Parathyroid adenoma (tissue), 2 donors: ENCODE measurements around the gene ABHD10.

Experiments used
- H2AFZ ChIP-seq: fragments of 300-600 bp; sonication (generic); one replicate; pipeline ENCODE4 v1.7.0; 2017; ENCODE audit warnings: antibody characterized with exemption, mild to moderate bottlenecking
- H3K27ac ChIP-seq: fragments of 300-600 bp; sonication (generic); one replicate; pipeline ENCODE4 v1.7.0; 2017
- H3K27me3 ChIP-seq: fragments of 300-600 bp; sonication (generic); one replicate; pipeline ENCODE4 v1.7.0; 2017; ENCODE audit warnings: low read length; ENCODE audit not compliant: control insufficient read depth, insufficient read depth
- H3K36me3 ChIP-seq: fragments of 300-600 bp; sonication (generic); one replicate; pipeline ENCODE4 v1.7.0; 2017; ENCODE audit warnings: low read length; ENCODE audit not compliant: control insufficient read depth, insufficient read depth
- H3K4me1 ChIP-seq: fragments of 300-600 bp; sonication (generic); one replicate; pipeline ENCODE4 v1.7.0; 2017; ENCODE audit warnings: control low read depth
- H3K4me2 ChIP-seq: fragments of 300-600 bp; sonication (generic); one replicate; pipeline ENCODE4 v1.7.0; 2017; ENCODE audit warnings: low read length
- H3K4me3 ChIP-seq: fragments of 300-600 bp; sonication (generic); one replicate; pipeline ENCODE4 v1.7.0; 2017; ENCODE audit warnings: low read depth, low read length
- H3K79me2 ChIP-seq: fragments of 300-600 bp; sonication (generic); one replicate; pipeline ENCODE4 v1.7.0; 2017; ENCODE audit warnings: control low read depth
- H3K9ac ChIP-seq: fragments of 300-600 bp; sonication (generic); one replicate; pipeline ENCODE4 v1.7.0; 2017; ENCODE audit warnings: mild to moderate bottlenecking
- H3K9me3 ChIP-seq: fragments of 300-600 bp; sonication (generic); one replicate; pipeline ENCODE4 v1.7.0; 2017; ENCODE audit warnings: low read length; ENCODE audit not compliant: control insufficient read depth
- TF ChIP-seq, protein P1 (sequence below): fragments of 300-600 bp; sonication (generic); IDR thresholded peaks from one replicate; pipeline ENCODE4 v1.7.0; 2017; ENCODE audit warnings: antibody characterized with exemption, mild to moderate bottlenecking
- donor health status: primary hyperparathyroidism.

Gene ABHD10

DNA sequence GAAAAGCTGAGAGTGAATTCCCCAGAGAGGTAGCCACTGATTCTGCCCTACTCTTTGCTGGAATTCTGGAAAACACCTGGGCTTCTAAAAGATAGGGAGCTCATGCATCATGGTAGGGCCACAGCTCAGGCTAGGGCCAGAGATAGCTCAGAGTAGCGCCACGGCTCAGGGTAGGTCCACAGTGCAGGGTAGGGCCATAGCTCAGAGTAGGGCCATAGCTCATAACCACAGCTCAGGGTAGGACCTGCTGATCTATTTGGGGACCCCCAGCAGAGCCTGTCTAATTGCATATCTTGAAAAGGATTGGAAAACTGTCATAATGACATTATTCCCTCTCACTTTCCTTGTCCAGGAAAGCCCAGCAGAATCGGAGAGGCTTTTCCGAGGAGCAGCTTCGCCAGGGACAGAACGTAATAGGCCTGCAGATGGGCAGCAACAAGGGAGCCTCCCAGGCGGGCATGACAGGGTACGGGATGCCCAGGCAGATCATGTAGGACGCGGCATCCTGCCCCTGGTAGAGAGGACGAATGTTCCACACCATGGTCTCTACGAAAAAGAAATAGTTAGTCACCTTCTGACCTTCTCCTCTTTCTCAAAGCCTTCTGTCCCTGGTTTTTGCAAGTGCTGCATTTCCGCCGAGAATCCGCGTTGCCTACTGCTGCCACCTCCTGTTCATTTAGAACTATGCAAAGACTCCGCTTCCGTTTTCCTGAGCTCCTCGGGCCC, 34.4 kb downstream of the ABHD10 start:
- no peak overlapping the region for H3K27ac ChIP-seq
- H3K4me3 ChIP-seq: no peak overlapping the region
- no peak overlapping the region for H3K9ac ChIP-seq

DNA sequence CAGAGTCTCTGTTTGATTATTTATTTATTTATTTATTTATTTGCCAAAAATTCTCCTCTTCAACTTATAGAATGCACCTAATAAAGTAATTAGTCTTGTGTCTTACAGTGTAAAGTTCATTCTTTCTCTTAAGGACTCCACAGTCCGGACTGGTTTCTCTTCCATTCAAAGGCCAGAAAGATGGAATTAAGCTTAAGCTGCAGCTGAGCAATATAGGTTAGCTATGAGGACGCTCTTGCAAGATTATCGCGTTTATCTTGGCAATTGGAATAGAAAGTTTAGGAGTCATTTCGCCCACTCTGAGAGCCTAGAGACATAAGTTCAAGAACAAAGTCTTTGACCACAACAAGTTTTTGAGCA, 34.9 kb downstream of the ABHD10 start:
- H3K4me2 ChIP-seq: no peak overlapping the region
- TF ChIP-seq, protein P1, sequence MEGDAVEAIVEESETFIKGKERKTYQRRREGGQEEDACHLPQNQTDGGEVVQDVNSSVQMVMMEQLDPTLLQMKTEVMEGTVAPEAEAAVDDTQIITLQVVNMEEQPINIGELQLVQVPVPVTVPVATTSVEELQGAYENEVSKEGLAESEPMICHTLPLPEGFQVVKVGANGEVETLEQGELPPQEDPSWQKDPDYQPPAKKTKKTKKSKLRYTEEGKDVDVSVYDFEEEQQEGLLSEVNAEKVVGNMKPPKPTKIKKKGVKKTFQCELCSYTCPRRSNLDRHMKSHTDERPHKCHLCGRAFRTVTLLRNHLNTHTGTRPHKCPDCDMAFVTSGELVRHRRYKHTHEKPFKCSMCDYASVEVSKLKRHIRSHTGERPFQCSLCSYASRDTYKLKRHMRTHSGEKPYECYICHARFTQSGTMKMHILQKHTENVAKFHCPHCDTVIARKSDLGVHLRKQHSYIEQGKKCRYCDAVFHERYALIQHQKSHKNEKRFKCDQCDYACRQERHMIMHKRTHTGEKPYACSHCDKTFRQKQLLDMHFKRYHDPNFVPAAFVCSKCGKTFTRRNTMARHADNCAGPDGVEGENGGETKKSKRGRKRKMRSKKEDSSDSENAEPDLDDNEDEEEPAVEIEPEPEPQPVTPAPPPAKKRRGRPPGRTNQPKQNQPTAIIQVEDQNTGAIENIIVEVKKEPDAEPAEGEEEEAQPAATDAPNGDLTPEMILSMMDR: no peak
- H3K27me3 ChIP-seq: no peaks in the 10 kb centered on the region
- H3K79me2 ChIP-seq: no peaks in the 10 kb centered on the region
- H3K27ac ChIP-seq: no peak overlapping the region
- peak overlapping the region; percentile 33 for H2AFZ ChIP-seq
- no peaks in the 10 kb centered on the region for H3K4me1 ChIP-seq
- no peaks in the 10 kb centered on the region for H3K9me3 ChIP-seq
- no peak overlapping the region for H3K4me3 ChIP-seq
- H3K9ac ChIP-seq: no peak overlapping the region
- no peaks in the 10 kb centered on the region for H3K36me3 ChIP-seq

More for the DNA sequence above, 34.4 kb downstream of the ABHD10 start:
- TF ChIP-seq, protein P1: peak; percentile 70
- Histone ChIP-seq H3K4me2 (peak overlapping the region; percentile 25), H3K4me1 (no peaks in the 10 kb centered on the region), H2AFZ (peak overlapping the region; percentile 1), H3K9me3 (no peaks in the 10 kb centered on the region), H3K36me3 (no peaks in the 10 kb centered on the region), H3K79me2 (no peaks in the 10 kb centered on the region), H3K27me3 (no peaks in the 10 kb centered on the region)

DNA sequence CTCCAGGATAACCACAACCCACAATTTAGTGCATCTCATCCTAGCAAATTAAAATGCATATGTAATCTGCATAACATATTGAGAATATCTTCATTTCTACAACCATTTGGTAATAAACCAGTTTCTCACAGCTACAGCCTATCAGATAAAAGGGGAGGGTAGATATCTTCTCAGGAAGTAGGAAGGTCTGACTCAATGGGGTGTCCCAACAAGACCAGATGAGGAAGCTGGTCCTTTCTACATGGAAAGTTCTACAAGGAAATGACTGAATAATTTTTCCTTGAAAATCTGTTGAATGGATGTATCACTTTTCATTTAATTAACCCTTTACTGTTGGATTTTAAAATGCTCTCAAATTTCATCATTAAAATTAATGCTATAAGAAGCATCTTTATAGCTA, 38.3 kb downstream of the ABHD10 start:
- Histone ChIP-seq H3K4me3 (no peak overlapping the region), H3K36me3 (no peaks in the 10 kb centered on the region), H3K4me2 (no peak overlapping the region), H3K27ac (no peak overlapping the region), H2AFZ (no peak overlapping the region), H3K9me3 (no peaks in the 10 kb centered on the region), H3K9ac (no peak overlapping the region), H3K79me2 (no peaks in the 10 kb centered on the region), H3K27me3 (no peaks in the 10 kb centered on the region), H3K4me1 (no peaks in the 10 kb centered on the region)
- TF ChIP-seq, protein P1: no peak

- no peaks in the 10 kb centered on the region for H3K9me3 ChIP-seq
- TF ChIP-seq, protein P1: no peak
These were observed 39.9 kb downstream of the ABHD10 start for GRCh38 chr3:112018712-112019111.

GRCh38 chr3:112019716-112020115, 40.9 kb downstream of the ABHD10 start:
- Histone ChIP-seq H3K9me3 (no peaks in the 10 kb centered on the region), H3K36me3 (no peaks in the 10 kb centered on the region), H3K4me2 (no peak overlapping the region), H2AFZ (no peak overlapping the region), H3K4me1 (no peaks in the 10 kb centered on the region), H3K9ac (no peak overlapping the region), H3K27me3 (no peaks in the 10 kb centered on the region), H3K4me3 (no peak overlapping the region), H3K27ac (no peak overlapping the region), H3K79me2 (no peaks in the 10 kb centered on the region)
- TF ChIP-seq, protein P1: no peak

More at GRCh38 chr3:112018712-112019111, 39.9 kb downstream of the ABHD10 start:
- H3K9ac ChIP-seq: no peak overlapping the region
- H3K27ac ChIP-seq: no peak overlapping the region
- H3K27me3 ChIP-seq: no peaks in the 10 kb centered on the region
- no peak overlapping the region for H3K4me2 ChIP-seq
- no peak overlapping the region for H2AFZ ChIP-seq
- H3K79me2 ChIP-seq: no peaks in the 10 kb centered on the region
- no peaks in the 10 kb centered on the region for H3K36me3 ChIP-seq
- no peak overlapping the region for H3K4me3 ChIP-seq
- H3K4me1 ChIP-seq: no peaks in the 10 kb centered on the region
